HG03135 (cell line): ENCODE data around the gene PLA1A.
"Not testable (repeated sequence)": the region's sequence is repeated elsewhere in the genome, so short reads cannot be mapped to it uniquely, and the experiment has no call there.

Experiments
- ATAC-seq: cut with Tn5 transposase; IDR thresholded peaks from one replicate; pipeline ENCODE4 v1.9.1; 2021; ENCODE audit warnings: mild to moderate bottlenecking, moderate library complexity; ENCODE audit not compliant: unreplicated experiment

Gene PLA1A

GRCh38 chr3:119579366-119580066 lies 18.2 kb upstream of the PLA1A start, which contains the start of gene ADPRH:
ADPRH (plus strand) TSS chr3:119579492; CDS start chr3:119582170, 2,678 bp downstream.
- ATAC-seq: peak; percentile 58

- ATAC-seq: peak; percentile 66
Measured at GRCh38 chr3:119580067-119580760, 17.5 kb upstream of the PLA1A start.

- no peak for ATAC-seq
Measured at GRCh38 chr3:119582178-119582577, 15.5 kb upstream of the PLA1A start.

GRCh38 chr3:119585208-119585607 lies 12.5 kb upstream of the PLA1A start:
- ATAC-seq: no peak

GRCh38 chr3:119585856-119586570 lies 11.7 kb upstream of the PLA1A start:
- ATAC-seq: no peak

- ATAC-seq: no peak
Measured at GRCh38 chr3:119586733-119587172, 10.9 kb upstream of the PLA1A start.

- no peak for ATAC-seq
Measured at GRCh38 chr3:119588112-119588511, 9.6 kb upstream of the PLA1A start.

- no peak for ATAC-seq
Measured at GRCh38 chr3:119589102-119589773, 8.4 kb upstream of the PLA1A start.

- ATAC-seq: no peak
Measured at GRCh38 chr3:119590706-119591105, 7.0 kb upstream of the PLA1A start.

- no peak for ATAC-seq
Measured at GRCh38 chr3:119592861-119593260, 4.8 kb upstream of the PLA1A start.

- no peak for ATAC-seq
Measured at GRCh38 chr3:119594066-119594465, 3.6 kb upstream of the PLA1A start.

- not testable (repeated sequence) for ATAC-seq
Measured at GRCh38 chr3:119594929-119595328, 2.8 kb upstream of the PLA1A start.

GRCh38 chr3:119595639-119596334 lies 1.9 kb upstream of the PLA1A start:
- no peak for ATAC-seq

- ATAC-seq: no peak
Measured at GRCh38 chr3:119596398-119596797, 1.3 kb upstream of the PLA1A start.

GRCh38 chr3:119598410-119599098 lies 869 bp downstream of the PLA1A start:
- peak; percentile 37 for ATAC-seq

- ATAC-seq: no peak
Measured at GRCh38 chr3:119599558-119600174, 2.0 kb downstream of the PLA1A start.

GRCh38 chr3:119600732-119601131 lies 3.0 kb downstream of the PLA1A start:
- ATAC-seq: peak; percentile 63

- no peak for ATAC-seq
Measured at GRCh38 chr3:119601154-119601553, 3.5 kb downstream of the PLA1A start.

- no peak for ATAC-seq
Measured at GRCh38 chr3:119602676-119603075, 5.0 kb downstream of the PLA1A start.
